Measurements from ENCODE around the gene OGDH. TPM values are rescaled to one million over a fixed set of nuclear protein-coding genes. Genes with fewer than 3 reads are reported as not detected.

The OGDH gene
- total RNA-seq, 4 donors from 2014 or later: 74.0 to 160 (median 143) TPM

DNA sequence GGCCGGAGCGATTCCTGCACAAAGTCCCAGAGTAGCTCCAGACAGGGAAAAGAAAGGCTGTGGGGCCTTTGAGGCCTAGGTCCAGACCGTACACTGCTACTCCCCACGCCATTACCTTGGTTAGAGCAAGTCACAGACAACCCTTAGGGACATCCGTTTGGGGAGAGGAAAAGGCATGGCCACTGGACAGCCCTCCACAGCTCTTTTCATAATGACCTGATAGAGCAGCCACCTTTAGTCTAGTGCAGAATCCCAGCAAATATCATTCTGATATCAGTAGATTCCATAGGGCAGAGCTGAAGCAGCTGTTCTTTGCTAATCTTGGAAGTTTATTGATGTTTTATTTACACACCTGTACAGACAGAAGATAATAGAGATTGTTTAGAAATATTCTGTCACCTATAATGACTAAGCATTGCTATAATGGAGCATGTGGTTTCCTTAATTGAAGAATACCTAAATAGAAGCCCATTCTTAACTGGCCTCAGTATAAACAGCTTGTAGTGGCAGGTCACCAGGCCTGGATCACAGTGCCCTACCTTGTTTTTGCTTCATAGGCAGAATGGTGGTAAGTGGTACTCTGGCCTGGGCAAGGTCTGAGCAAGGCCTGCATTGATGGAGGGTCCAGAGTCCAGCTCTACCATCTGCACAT is 27.9 kb downstream of the OGDH start:
- peak; percentile 61 for DNase-seq
- TF ChIP-seq, protein P1, sequence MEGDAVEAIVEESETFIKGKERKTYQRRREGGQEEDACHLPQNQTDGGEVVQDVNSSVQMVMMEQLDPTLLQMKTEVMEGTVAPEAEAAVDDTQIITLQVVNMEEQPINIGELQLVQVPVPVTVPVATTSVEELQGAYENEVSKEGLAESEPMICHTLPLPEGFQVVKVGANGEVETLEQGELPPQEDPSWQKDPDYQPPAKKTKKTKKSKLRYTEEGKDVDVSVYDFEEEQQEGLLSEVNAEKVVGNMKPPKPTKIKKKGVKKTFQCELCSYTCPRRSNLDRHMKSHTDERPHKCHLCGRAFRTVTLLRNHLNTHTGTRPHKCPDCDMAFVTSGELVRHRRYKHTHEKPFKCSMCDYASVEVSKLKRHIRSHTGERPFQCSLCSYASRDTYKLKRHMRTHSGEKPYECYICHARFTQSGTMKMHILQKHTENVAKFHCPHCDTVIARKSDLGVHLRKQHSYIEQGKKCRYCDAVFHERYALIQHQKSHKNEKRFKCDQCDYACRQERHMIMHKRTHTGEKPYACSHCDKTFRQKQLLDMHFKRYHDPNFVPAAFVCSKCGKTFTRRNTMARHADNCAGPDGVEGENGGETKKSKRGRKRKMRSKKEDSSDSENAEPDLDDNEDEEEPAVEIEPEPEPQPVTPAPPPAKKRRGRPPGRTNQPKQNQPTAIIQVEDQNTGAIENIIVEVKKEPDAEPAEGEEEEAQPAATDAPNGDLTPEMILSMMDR (IDR thresholded peaks at IDR 0.05): no peak
- TF ChIP-seq POLR2AphosphoS5 (IDR thresholded peaks at IDR 0.05) (peak in 2 of 3 donors; percentile 17 to 55), POLR2A (IDR thresholded peaks at IDR 0.05) (peak; percentile 4), EP300 (IDR thresholded peaks at IDR 0.05; ENCODE audit: low read depth) (no peak)
- intact Hi-C loops (cut with DNase I; ENCODE audit: low total_unique reads): no loop called here
- no peaks in the 10 kb centered on the region for H3K27me3 ChIP-seq
- H3K27ac ChIP-seq: peak overlapping the region; percentile 81 to 89 (median 88)
- H3K4me3 ChIP-seq: no peak overlapping the region
- 67% methylated on average over 5 of the region's 5 CpGs; no CpG with 5 or more reads in 1 of the 2 donors for WGBS, 2 donors (ENCODE audit: low coverage in 1 of 2)
- peaks cover 56 to 87% (median 81%) of the 10 kb centered on the region in 4 donors for H3K4me1 ChIP-seq
- no peaks in the 10 kb centered on the region for H3K36me3 ChIP-seq
- in situ Hi-C loops (cut with MboI; ENCODE audit: low pct_ligation_motif_present in 1 of 4, low pct_unique_long_range_greater_than_20kb in 1 of 4, low sequenced_read_pairs in 3 of 4): no loop called here
- no peaks in the 10 kb centered on the region for H3K9me3 ChIP-seq

DNA sequence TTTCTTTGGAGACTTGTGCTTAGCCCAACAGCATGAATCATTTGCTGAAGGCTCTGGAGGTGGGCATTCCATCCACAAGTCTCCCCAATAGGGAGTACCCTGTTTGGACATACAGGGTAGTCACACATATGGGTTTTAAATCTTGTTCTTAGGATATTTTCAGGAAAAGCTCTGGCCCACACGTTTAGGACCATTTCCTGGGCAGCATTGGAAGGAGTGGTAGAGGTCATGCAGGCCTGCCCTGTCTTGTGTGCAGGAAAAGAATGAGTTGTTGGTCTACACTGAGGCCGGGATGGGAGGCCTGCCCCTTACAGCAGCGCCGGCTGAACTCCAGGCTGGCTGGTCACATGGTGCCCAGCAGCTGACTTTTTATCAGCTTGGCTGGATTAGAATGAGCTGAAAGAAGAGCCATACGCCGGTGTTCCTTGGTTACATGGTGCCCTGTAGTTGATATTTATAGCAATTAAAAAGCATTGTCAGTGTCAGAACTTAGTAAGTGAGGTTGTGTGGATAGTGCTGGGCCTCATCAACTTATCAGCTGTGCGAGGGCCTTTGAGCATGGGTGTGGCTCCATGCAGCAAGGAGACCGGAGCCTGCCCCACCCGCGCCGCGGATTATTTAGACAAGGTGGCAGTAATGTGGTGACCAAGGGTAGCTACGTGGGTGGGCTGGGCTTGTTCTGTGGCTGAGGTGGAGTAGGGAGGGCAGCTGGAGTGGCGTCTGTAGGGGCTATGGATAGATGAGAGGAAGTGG is 28.6 kb downstream of the OGDH start:
- no peaks in the 10 kb centered on the region for H3K36me3 ChIP-seq
- no peak overlapping the region for H3K4me3 ChIP-seq
- in situ Hi-C loops (cut with MboI; ENCODE audit: low pct_ligation_motif_present in 1 of 4, low pct_unique_long_range_greater_than_20kb in 1 of 4, low sequenced_read_pairs in 3 of 4): no loop called here
- H3K27me3 ChIP-seq: no peaks in the 10 kb centered on the region
- intact Hi-C loops (cut with DNase I; ENCODE audit: low total_unique reads): no loop called here
- 42 to 44% methylated on average over 4 to 14 of the region's 14 CpGs for WGBS, 2 donors (ENCODE audit: low coverage in 1 of 2)
- no peaks in the 10 kb centered on the region for H3K9me3 ChIP-seq
- DNase-seq: peak; percentile 83
- peak in 2 of 3 donors; percentile 24 to 49 for TF ChIP-seq POLR2AphosphoS5 (IDR thresholded peaks at IDR 0.05)
- no peak for TF ChIP-seq EP300 (IDR thresholded peaks at IDR 0.05; ENCODE audit: low read depth)
- peaks cover 63 to 94% (median 88%) of the 10 kb centered on the region in 4 donors for H3K4me1 ChIP-seq
- H3K27ac ChIP-seq: peak overlapping the region; percentile 81 to 89 (median 88)

DNA sequence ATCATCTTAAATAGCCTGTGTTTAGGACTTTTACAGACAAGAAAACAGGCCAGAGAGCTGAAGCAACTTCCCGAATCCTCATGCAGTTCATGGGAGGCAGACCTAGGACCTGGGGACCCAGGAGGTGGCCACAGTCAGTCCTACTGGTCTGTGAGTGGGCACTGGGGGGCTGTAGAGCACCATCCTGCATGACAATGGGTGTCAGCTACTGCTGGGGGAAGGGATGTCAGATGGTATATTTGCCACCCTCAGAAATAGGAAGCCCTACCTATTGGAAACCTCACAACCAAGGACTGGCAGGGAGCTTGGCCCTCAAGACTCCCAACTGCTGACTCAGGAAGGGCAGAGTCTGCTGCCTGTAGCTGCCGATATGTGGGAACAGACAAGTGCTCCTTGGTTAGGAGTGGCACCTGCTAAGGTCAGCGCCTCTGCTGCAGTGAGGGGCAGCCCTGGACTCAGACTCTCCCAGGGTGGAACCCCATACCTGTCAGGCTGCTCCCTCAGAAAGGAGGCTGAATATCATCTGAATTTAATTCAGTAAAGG is 29.7 kb downstream of the OGDH start:
- Histone ChIP-seq H3K36me3 (no peaks in the 10 kb centered on the region), H3K27me3 (no peaks in the 10 kb centered on the region), H3K4me1 (peaks cover 62 to 97% (median 88%) of the 10 kb centered on the region in 4 donors), H3K9me3 (no peaks in the 10 kb centered on the region), H3K27ac (peak overlapping the region; percentile 81 to 89 (median 88)), H3K4me3 (no peak overlapping the region)
- WGBS, 2 donors (ENCODE audit: low coverage in 1 of 2): 91% methylated on average over 3 of the region's 3 CpGs; no CpG with 5 or more reads in 1 of the 2 donors
- in situ Hi-C loops (cut with MboI; ENCODE audit: low pct_ligation_motif_present in 1 of 4, low pct_unique_long_range_greater_than_20kb in 1 of 4, low sequenced_read_pairs in 3 of 4) (no loop called here), intact Hi-C loops (cut with DNase I; ENCODE audit: low total_unique reads) (no loop called here)
- TF ChIP-seq POLR2AphosphoS5 (IDR thresholded peaks at IDR 0.05) (no peak), POLR2A (IDR thresholded peaks at IDR 0.05) (no peak), EP300 (IDR thresholded peaks at IDR 0.05; ENCODE audit: low read depth) (no peak)
- TF ChIP-seq, protein P1 (IDR thresholded peaks at IDR 0.05): no peak
- DNase-seq: no peak

- in situ Hi-C loops (cut with MboI; ENCODE audit: low pct_ligation_motif_present in 1 of 4, low pct_unique_long_range_greater_than_20kb in 1 of 4, low sequenced_read_pairs in 3 of 4): no loop called here
- H3K27ac ChIP-seq: peak overlapping the region; percentile 81 to 89 (median 88)
- no peak for DNase-seq
These were observed 30.5 kb downstream of the OGDH start for GRCh38 chr7:44636926-44637325.

More at GRCh38 chr7:44636926-44637325, 30.5 kb downstream of the OGDH start:
- Histone ChIP-seq H3K4me1 (peaks cover 59 to 89% (median 80%) of the 10 kb centered on the region in 4 donors), H3K36me3 (no peaks in the 10 kb centered on the region), H3K27me3 (no peaks in the 10 kb centered on the region), H3K9me3 (no peaks in the 10 kb centered on the region), H3K4me3 (no peak overlapping the region)
- TF ChIP-seq, protein P1 (IDR thresholded peaks at IDR 0.05): no peak
- TF ChIP-seq EP300 (IDR thresholded peaks at IDR 0.05; ENCODE audit: low read depth): no peak
- no peak for TF ChIP-seq POLR2A (IDR thresholded peaks at IDR 0.05)
- TF ChIP-seq POLR2AphosphoS5 (IDR thresholded peaks at IDR 0.05): no peak
- 83 to 100% methylated on average over 1 to 2 of the region's 2 CpGs for WGBS, 2 donors (ENCODE audit: low coverage in 1 of 2)
- intact Hi-C loops (cut with DNase I; ENCODE audit: low total_unique reads): no loop called here

Measured in transverse colon (tissue), 4 donors.